ENCODE measurements around the gene TNNT3.

GRCh38 chr11:1959786-1960185, 40.3 kb downstream of the TNNT3 start:
- TF ChIP-seq CTCF (IDR thresholded peaks at IDR 0.05; ENCODE audit: low read depth, low read length, poor library complexity, severe bottlenecking) = no peak
- no peak for TF ChIP-seq EZH2phosphoT487 (IDR thresholded peaks at IDR 0.05; ENCODE audit: borderline replicate concordance, low read length)
